Panc1 (cell line): Measurements from ENCODE around the gene CPM. TPM values are rescaled to one million over a fixed set of nuclear protein-coding genes. Genes with fewer than 3 reads are reported as not detected.

Experiments
- ATAC-seq: fragments of 200-7000 bp; cut with Tn5 transposase; 2 replicates; pipeline ENCODE4 v1.9.1; 2020; ENCODE audit warnings: mild to moderate bottlenecking, moderate library complexity
- BruUV-seq: library from RNA; stranded (reverse); fragments of 400-500 nt; replicated peaks from 2 replicates; lab custom pipeline; 2021; lab: Mats Ljungman, UMichigan
- CTCF ChIA-PET: fragments of 300-600 bp; sonication (Branson Sonifier 250); formaldehyde crosslinking; loops from one replicate; lab custom pipeline; 2022; ENCODE audit warnings: antibody characterized with exemption; lab: Charles Lee
- POLR2A ChIA-PET: fragments of 300-600 bp; sonication (Branson Sonifier 250); formaldehyde crosslinking; loops from one replicate; lab custom pipeline; 2022; ENCODE audit warnings: antibody characterized with exemption; lab: Charles Lee
- DNase-seq: peaks from one replicate; pipeline ENCODE4 v3.0.0-alpha.2; 2010; ENCODE audit warnings: low read depth, low spot score
- H3K27ac ChIP-seq: 2 replicates; pipeline ENCODE4 v1.5.1; 2011; ENCODE audit warnings: mild to moderate bottlenecking, low read length, inconsistent platforms
- H3K27me3 ChIP-seq: fragments of 200-500 bp; sonication (Bioruptor generic); 2 replicates; pipeline ENCODE4 v1.6.0; 2014; ENCODE audit warnings: low read length, inconsistent platforms; ENCODE audit not compliant: control insufficient read depth, insufficient read depth
- H3K36me3 ChIP-seq: fragments of 200-500 bp; sonication (Bioruptor generic); 2 replicates; pipeline ENCODE4 v1.5.1; 2014; ENCODE audit warnings: inconsistent platforms, mild to moderate bottlenecking, low read length, moderate library complexity; ENCODE audit not compliant: control insufficient read depth, insufficient read depth
- H3K4me1 ChIP-seq: 2 replicates; pipeline ENCODE4 v1.5.1; 2011; ENCODE audit warnings: inconsistent platforms, mild to moderate bottlenecking, low read length, moderate library complexity; ENCODE audit not compliant: control insufficient read depth, insufficient read depth
- H3K4me3 ChIP-seq, 2 experiments: 2 replicates each; pipeline ENCODE4 v1.5.1; 2011 to 2012; ENCODE audit warnings: low read depth in 2 of 2, low read length in 2 of 2, mild to moderate bottlenecking in 2 of 2, inconsistent platforms in 1 of 2, moderate library complexity in 1 of 2
- H3K9me3 ChIP-seq: fragments of 200-500 bp; sonication (Bioruptor generic); 2 replicates; pipeline ENCODE4 v1.5.1; 2014; ENCODE audit warnings: low read depth, mild to moderate bottlenecking, inconsistent platforms, low read length, moderate library complexity; ENCODE audit not compliant: control insufficient read depth, insufficient read depth
- POLR2AphosphoS5 ChIP-seq: IDR thresholded peaks from 2 replicates; pipeline ENCODE4 v1.6.1; 2012; ENCODE audit warnings: mild to moderate bottlenecking, low read depth, low read length, moderate library complexity
- SIN3A ChIP-seq: IDR thresholded peaks from 2 replicates; pipeline ENCODE4 v1.6.1; 2012; ENCODE audit warnings: low read depth, mild to moderate bottlenecking, low read length, moderate library complexity, borderline replicate concordance; ENCODE audit not compliant: insufficient read depth
- TCF7L2 ChIP-seq: IDR thresholded peaks from 2 replicates; pipeline ENCODE4 v1.6.1; 2011; ENCODE audit warnings: mild to moderate bottlenecking, low read depth, low read length, inconsistent platforms
- in situ Hi-C: cut with HindIII; loops from 2 replicates; pipeline ENCODE4 v1.10.0; 2016; ENCODE audit warnings: low sequenced_read_pairs, low pct_unique_long_range_greater_than_20kb
- intact Hi-C: fragments of 100-400 bp; cut with micrococcal nuclease; formaldehyde crosslinking; loops from one replicate; pipeline ENCODE4 v1.10.0; 2022; ENCODE audit not compliant: unreplicated experiment
- total RNA-seq: library from RNA; stranded (reverse); gene quantifications from one replicate; pipeline ENCODE4 v1.2.1, GENCODE V29; 2021; ENCODE audit not compliant: unreplicated experiment
- TF ChIP-seq, protein P1 (sequence below), 2 experiments: IDR thresholded peaks; 2 replicates each; pipeline ENCODE4 v1.6.1; 2011 to 2012; ENCODE audit warnings: low read depth in 2 of 2, control low read depth in 1 of 2, low read length in 1 of 2, mild to moderate bottlenecking in 1 of 2, moderate library complexity in 1 of 2; ENCODE audit not compliant: insufficient read depth in 1 of 2
- TF ChIP-seq, protein P2 (sequence below): fragments of 450-650 bp; IDR thresholded peaks from 2 replicates; pipeline ENCODE4 v1.5.1; 2017; ENCODE audit warnings: mild to moderate bottlenecking

The CPM gene
- total RNA-seq, 1 experiment from 2014 or later, result 11.2 TPM

DNA sequence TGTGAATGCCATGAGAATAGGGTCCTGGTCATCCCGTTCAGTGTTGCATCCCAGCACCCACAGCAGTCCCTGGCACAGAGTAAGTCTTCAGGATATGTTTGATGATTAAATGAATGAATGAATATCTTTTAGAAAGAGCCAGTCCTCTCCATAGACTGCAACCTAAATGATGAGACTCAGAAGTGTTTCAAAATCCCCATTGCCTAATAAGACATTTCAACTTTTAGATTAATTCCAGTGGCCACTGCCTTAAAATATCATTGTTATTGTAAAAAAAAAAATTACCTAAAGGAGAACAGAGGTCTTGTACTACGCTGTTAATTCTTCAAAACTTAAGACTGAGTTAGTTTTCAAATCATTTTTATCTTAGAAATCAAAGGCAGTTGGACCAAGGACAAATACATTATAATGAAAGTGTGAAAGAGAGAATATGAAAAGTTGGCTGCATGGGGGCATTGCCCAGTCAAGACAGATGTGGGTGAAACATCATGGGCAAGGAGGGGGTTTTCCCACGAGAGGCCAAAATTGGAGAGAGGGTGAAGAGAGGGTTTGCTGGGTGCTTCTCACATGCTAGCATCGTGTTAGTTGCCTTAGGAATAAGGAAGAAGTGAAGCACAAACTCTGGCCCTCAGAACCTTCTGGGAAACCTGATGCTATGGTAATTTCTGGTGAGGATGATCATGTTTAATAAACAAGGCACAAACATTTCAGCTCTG, 26.3 kb upstream of the CPM start:
- POLR2A ChIA-PET, result no interaction called here

DNA sequence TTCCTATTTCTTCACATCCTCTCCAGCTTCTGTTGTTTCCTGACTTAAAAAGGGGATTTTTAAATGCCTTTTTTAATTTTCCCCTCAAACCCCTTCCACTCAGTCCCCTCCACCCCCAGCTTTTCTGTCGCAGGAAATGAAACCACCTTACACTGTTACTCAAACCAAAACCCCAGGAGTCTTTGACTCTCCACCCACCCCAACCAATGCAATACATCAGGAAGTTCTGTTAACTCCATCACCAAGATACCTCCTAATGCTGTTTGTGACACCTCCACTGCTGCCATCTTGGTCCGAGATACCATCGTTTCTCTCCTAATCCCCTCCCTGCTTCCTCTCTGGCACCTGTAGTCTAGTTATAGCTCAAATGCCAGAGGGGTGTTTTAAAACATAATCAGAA, 25.4 kb upstream of the CPM start:
- Histone ChIP-seq H3K4me1 (no peaks in the 10 kb centered on the region), H3K36me3 (no peaks in the 10 kb centered on the region), H3K9me3 (no peaks in the 10 kb centered on the region), H3K4me3 (no peak overlapping the region), H3K27me3 (no peaks in the 10 kb centered on the region), H3K27ac (no peak overlapping the region)
- in situ Hi-C loops, result no loop called here
- ChIA-PET CTCF (no interaction called here), POLR2A (no interaction called here)
- intact Hi-C loops, result no loop called here
- TF ChIP-seq TCF7L2 (no peak), POLR2AphosphoS5 (no peak), SIN3A (no peak)
- TF ChIP-seq, protein P1, sequence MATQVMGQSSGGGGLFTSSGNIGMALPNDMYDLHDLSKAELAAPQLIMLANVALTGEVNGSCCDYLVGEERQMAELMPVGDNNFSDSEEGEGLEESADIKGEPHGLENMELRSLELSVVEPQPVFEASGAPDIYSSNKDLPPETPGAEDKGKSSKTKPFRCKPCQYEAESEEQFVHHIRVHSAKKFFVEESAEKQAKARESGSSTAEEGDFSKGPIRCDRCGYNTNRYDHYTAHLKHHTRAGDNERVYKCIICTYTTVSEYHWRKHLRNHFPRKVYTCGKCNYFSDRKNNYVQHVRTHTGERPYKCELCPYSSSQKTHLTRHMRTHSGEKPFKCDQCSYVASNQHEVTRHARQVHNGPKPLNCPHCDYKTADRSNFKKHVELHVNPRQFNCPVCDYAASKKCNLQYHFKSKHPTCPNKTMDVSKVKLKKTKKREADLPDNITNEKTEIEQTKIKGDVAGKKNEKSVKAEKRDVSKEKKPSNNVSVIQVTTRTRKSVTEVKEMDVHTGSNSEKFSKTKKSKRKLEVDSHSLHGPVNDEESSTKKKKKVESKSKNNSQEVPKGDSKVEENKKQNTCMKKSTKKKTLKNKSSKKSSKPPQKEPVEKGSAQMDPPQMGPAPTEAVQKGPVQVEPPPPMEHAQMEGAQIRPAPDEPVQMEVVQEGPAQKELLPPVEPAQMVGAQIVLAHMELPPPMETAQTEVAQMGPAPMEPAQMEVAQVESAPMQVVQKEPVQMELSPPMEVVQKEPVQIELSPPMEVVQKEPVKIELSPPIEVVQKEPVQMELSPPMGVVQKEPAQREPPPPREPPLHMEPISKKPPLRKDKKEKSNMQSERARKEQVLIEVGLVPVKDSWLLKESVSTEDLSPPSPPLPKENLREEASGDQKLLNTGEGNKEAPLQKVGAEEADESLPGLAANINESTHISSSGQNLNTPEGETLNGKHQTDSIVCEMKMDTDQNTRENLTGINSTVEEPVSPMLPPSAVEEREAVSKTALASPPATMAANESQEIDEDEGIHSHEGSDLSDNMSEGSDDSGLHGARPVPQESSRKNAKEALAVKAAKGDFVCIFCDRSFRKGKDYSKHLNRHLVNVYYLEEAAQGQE (IDR thresholded peaks at IDR 0.05; ENCODE audit: insufficient read depth in 1 of 2, low read depth in 2 of 2, low read length in 1 of 2), result no peak
- TF ChIP-seq, protein P2, sequence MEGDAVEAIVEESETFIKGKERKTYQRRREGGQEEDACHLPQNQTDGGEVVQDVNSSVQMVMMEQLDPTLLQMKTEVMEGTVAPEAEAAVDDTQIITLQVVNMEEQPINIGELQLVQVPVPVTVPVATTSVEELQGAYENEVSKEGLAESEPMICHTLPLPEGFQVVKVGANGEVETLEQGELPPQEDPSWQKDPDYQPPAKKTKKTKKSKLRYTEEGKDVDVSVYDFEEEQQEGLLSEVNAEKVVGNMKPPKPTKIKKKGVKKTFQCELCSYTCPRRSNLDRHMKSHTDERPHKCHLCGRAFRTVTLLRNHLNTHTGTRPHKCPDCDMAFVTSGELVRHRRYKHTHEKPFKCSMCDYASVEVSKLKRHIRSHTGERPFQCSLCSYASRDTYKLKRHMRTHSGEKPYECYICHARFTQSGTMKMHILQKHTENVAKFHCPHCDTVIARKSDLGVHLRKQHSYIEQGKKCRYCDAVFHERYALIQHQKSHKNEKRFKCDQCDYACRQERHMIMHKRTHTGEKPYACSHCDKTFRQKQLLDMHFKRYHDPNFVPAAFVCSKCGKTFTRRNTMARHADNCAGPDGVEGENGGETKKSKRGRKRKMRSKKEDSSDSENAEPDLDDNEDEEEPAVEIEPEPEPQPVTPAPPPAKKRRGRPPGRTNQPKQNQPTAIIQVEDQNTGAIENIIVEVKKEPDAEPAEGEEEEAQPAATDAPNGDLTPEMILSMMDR, result no peak
- DNase-seq (no peak), ATAC-seq (no peak)
- BruUV-seq, result no TSS peak

More for the DNA sequence above, 26.3 kb upstream of the CPM start:
- BruUV-seq, result no TSS peak
- H3K9me3 ChIP-seq, result no peaks in the 10 kb centered on the region
- CTCF ChIA-PET, result no interaction called here
- H3K27ac ChIP-seq, result no peak overlapping the region
- ATAC-seq (no peak), DNase-seq (no peak)
- no peaks in the 10 kb centered on the region for H3K27me3 ChIP-seq
- intact Hi-C loops, result no loop called here
- TF ChIP-seq TCF7L2, result no peak
- TF ChIP-seq, protein P2, result no peak
- TF ChIP-seq, protein P1 (IDR thresholded peaks at IDR 0.05; ENCODE audit: insufficient read depth in 1 of 2, low read depth in 2 of 2, low read length in 1 of 2), result no peak
- TF ChIP-seq SIN3A, result no peak
- TF ChIP-seq POLR2AphosphoS5, result no peak
- H3K4me1 ChIP-seq, result no peaks in the 10 kb centered on the region
- in situ Hi-C loops, result no loop called here
- no peaks in the 10 kb centered on the region for H3K36me3 ChIP-seq
- no peak overlapping the region for H3K4me3 ChIP-seq
